ENCODE data around the gene NTHL1. TPM values are rescaled to one million over a fixed set of nuclear protein-coding genes. Genes with fewer than 3 reads are reported as not detected.

Gene NTHL1
- total and polyA plus RNA-seq, 2 of the 4 experiments (the other 2 are of a cell fraction): 22.8 to 28.0 TPM

DNA sequence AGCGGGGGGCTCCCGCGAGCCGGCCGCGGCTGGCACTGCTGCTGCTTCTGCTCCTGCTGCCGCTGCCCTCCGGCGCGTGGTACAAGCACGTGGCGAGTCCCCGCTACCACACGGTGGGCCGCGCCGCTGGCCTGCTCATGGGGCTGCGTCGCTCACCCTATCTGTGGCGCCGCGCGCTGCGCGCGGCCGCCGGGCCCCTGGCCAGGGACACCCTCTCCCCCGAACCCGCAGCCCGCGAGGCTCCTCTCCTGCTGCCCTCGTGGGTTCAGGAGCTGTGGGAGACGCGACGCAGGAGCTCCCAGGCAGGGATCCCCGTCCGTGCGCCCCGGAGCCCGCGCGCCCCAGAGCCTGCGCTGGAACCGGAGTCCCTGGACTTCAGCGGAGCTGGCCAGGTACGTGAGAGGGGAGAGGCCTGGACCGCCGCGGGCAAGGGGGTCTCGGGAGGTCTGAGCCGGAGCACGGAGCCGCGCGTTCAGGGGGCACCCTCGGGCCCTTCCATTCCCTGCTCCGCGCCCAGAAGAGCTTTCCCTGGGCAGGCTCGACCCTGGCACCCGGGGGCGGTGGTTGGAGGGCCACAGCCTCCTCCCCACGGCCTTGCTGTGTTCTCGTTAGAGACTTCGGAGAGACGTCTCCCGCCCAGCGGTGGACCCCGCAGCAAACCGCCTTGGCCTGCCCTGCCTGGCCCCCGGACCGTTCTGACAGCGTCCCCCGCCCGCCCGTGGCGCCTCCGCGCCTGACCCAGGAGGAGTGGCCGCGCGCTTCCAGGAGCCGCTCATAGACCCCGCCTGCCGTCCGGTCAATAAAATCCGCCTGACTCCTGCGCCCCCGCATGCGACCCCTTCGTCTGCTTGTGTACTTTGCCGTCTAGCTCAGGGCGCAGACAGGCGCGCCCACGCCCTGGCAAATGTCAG lies 27.5 kb downstream of the NTHL1 start:
- ChIA-PET POLR2A (ENCODE audit: unreplicated experiment) (no interaction called here), CTCF (interaction anchor here (0.6 kb wide), 1 partner anchor 879 kb away, joined by 4 read pairs; no protein-coding TSS in a partner anchor)
- H4K5ac ChIP-seq (ENCODE audit: low read depth, low read length): no peak overlapping the region
- in situ Hi-C loops (cut with MboI; ENCODE audit: low sequenced_read_pairs): loop anchor here (5.0 kb wide), 1 partner anchor 122 kb away; no protein-coding TSS in a partner anchor
- peaks cover 7% of the 10 kb centered on the region; the same call in 1 of the 2 replicates for H3K4me1 ChIP-seq (ENCODE audit: control insufficient read depth, insufficient read depth, low read length)
- H2BK5ac ChIP-seq (ENCODE audit: low read depth, low read length, poor library complexity, severe bottlenecking): no peak overlapping the region
- no peak overlapping the region for H2BK20ac ChIP-seq (ENCODE audit: low read depth, low read length)
- peak overlapping the region; percentile 67 for H2AFZ ChIP-seq (replicated peaks; ENCODE audit: low read length, poor library complexity)
- peak overlapping the region; percentile 78 for H2AK9ac ChIP-seq (replicated peaks; ENCODE audit: low read depth, low read length, poor library complexity)
- no peaks in the 10 kb centered on the region for H3K36me3 ChIP-seq (ENCODE audit: control insufficient read depth, insufficient read depth, low read length)
- BruUV-seq (replicated peaks): no TSS peak
- dilution Hi-C loops (cut with HindIII; ENCODE audit: low sequenced_read_pairs, unreplicated experiment): no loop called here
- no peak overlapping the region for H3K56ac ChIP-seq (ENCODE audit: extremely low read depth, insufficient read depth, low read length)
- H2BK15ac ChIP-seq (ENCODE audit: low read depth, low read length): no peak overlapping the region
- DNase-seq (no peak), ATAC-seq (ENCODE audit: low read depth) (no peak)
- H3K18ac ChIP-seq (ENCODE audit: low read depth, low read length): no peak overlapping the region
- peaks cover 18% of the 10 kb centered on the region; the same call in 1 of the 2 replicates for H3K27me3 ChIP-seq (ENCODE audit: control insufficient read depth, insufficient read depth, low read length)
- peaks cover 6% of the 10 kb centered on the region for H3K9me1 ChIP-seq (ENCODE audit: insufficient read depth, low read length)
- intact Hi-C loops (cut with micrococcal nuclease): no loop called here
- no peak overlapping the region for H3K27ac ChIP-seq (ENCODE audit: insufficient read depth, low read length)
- H4K8ac ChIP-seq (ENCODE audit: low read depth in 2 of 2, low read length in 2 of 2): no peak overlapping the region
- H3K4ac ChIP-seq (ENCODE audit: low read depth, low read length): no peak overlapping the region
- H3K4me3 ChIP-seq (ENCODE audit: insufficient read depth, low read depth, low read length): no peak overlapping the region
- WGBS, 2 experiments (ENCODE audit: extremely low coverage in 2 of 2, insufficient read length in 1 of 2): 10% methylated on average over 49 of the region's 96 CpGs; no CpG with 5 or more reads in 1 of the 2 experiments
- no peaks in the 10 kb centered on the region for H4K20me1 ChIP-seq (ENCODE audit: insufficient read depth, low read length)
- H4K91ac ChIP-seq (ENCODE audit: insufficient read depth, low read depth, low read length): no peak overlapping the region
- no peaks in the 10 kb centered on the region for H3K9me3 ChIP-seq (ENCODE audit: control insufficient read depth, insufficient read depth, low read length)
- TF ChIP-seq BHLHE40 (IDR thresholded peaks at IDR 0.05; ENCODE audit: low read depth, low read length): no peak
- TF ChIP-seq MXI1 (IDR thresholded peaks at IDR 0.05; ENCODE audit: borderline replicate concordance, low read depth, low read length): no peak
- no peak for TF ChIP-seq RFX5 (IDR thresholded peaks at IDR 0.05; ENCODE audit: low read depth, low read length)
- no peak for TF ChIP-seq RCOR1 (IDR thresholded peaks at IDR 0.05; ENCODE audit: insufficient replicate concordance, low read length)
- TF ChIP-seq, protein P1, sequence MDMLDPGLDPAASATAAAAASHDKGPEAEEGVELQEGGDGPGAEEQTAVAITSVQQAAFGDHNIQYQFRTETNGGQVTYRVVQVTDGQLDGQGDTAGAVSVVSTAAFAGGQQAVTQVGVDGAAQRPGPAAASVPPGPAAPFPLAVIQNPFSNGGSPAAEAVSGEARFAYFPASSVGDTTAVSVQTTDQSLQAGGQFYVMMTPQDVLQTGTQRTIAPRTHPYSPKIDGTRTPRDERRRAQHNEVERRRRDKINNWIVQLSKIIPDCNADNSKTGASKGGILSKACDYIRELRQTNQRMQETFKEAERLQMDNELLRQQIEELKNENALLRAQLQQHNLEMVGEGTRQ (IDR thresholded peaks at IDR 0.05; ENCODE audit: low read depth, low read length): no peak
- no peak for TF ChIP-seq POLR2A (IDR thresholded peaks at IDR 0.05; ENCODE audit: low read depth, low read length)
- no peak for TF ChIP-seq FOS (IDR thresholded peaks at IDR 0.05; ENCODE audit: low read depth, low read length)
- H3K4me2 ChIP-seq (ENCODE audit: low read depth, low read length): no peak overlapping the region; the same call in 1 of the 2 replicates
- H2AK5ac ChIP-seq (ENCODE audit: low read depth, low read length): no peak overlapping the region
- H3K23ac ChIP-seq (ENCODE audit: low read depth, low read length): no peak overlapping the region
- no peaks in the 10 kb centered on the region; a peak in 1 of 4 replicates for H3K79me1 ChIP-seq (ENCODE audit: low read depth in 1 of 2, low read length in 2 of 2)
- no peak overlapping the region for H3K14ac ChIP-seq (replicated peaks; ENCODE audit: low read depth, low read length)
- no peak overlapping the region for H3K9ac ChIP-seq (ENCODE audit: low read depth, low read length)
- no peak overlapping the region for H2BK120ac ChIP-seq (ENCODE audit: low read depth, low read length)
